DLD1 (cell line): ENCODE measurements around the gene ENDOU.

Experiments
- in situ Hi-C: cut with HindIII; loops from 2 replicates; pipeline ENCODE4 v1.10.0; 2017; ENCODE audit warnings: low sequenced_read_pairs

The ENDOU gene

GRCh38 chr12:47722136-47722834, 3.0 kb downstream of the ENDOU start:
- in situ Hi-C loops, result no loop called here

GRCh38 chr12:47721431-47721973, 3.8 kb downstream of the ENDOU start:
- in situ Hi-C loops, result no loop called here

- in situ Hi-C loops, result loop anchor here (10.0 kb wide), 1 partner anchor 126 kb away; no protein-coding TSS in a partner anchor
Observed at GRCh38 chr12:47718531-47718930, 6.8 kb downstream of the ENDOU start.

DNA sequence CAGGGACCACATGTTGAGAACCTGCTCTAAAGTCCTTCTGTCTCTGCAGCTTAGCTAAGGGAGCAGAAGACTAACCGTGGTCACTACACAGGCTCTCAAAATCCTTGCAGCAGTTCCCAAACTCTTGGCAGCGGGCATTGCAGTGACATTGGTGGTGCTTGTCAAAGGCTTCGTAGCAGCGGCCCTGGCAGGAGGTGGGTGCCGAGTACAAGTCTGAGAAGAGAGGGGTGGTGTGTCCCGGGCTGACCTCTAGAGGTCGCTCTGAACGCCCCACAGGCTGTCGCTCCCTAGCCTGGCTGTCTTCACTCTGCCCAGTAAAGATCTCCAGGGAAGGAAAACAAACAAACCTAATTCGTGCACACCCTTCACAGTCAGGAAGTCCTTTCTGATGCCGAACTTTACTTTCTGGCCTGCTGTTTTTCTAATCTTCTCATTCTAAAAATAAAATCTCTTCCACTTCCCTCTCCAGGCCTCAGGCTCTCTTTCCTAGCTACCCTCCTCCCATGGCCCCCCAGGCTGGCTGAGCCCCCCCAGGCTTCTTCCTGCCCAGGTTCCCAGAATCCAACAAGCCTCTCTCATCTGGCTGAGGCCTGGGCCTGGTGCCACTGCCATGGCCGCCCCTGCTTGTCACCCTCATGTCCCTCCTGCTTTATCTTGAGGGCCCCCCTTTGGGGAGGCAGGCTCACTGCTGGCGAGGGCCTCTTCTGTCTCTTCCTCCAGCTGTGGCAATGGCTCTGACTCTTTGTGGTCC, 7.7 kb downstream of the ENDOU start:
- in situ Hi-C loops, result loop anchor here (10.0 kb wide), 1 partner anchor 127 kb away; no protein-coding TSS in a partner anchor

DNA sequence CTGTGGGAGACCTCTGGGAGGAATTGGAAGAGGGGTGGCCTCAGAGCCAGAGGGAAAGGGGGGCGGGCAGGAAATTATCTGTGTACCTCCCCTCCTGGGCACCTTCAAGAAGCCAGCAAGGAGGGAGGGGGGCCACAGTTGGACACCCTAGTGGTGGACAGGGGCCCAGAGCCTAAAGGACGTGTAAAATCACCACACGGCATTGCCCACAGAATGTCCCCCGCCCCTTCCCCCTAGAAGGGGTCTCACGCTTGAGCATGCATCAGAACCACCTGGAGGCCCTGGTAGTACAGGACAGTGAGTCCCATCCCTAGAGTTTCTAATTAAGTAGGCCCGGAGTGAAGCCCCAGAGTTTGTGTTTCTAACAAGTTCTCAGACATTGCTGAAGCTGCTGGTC, 8.2 kb downstream of the ENDOU start:
- in situ Hi-C loops, result loop anchor here (10.0 kb wide), 1 partner anchor 128 kb away; no protein-coding TSS in a partner anchor

DNA sequence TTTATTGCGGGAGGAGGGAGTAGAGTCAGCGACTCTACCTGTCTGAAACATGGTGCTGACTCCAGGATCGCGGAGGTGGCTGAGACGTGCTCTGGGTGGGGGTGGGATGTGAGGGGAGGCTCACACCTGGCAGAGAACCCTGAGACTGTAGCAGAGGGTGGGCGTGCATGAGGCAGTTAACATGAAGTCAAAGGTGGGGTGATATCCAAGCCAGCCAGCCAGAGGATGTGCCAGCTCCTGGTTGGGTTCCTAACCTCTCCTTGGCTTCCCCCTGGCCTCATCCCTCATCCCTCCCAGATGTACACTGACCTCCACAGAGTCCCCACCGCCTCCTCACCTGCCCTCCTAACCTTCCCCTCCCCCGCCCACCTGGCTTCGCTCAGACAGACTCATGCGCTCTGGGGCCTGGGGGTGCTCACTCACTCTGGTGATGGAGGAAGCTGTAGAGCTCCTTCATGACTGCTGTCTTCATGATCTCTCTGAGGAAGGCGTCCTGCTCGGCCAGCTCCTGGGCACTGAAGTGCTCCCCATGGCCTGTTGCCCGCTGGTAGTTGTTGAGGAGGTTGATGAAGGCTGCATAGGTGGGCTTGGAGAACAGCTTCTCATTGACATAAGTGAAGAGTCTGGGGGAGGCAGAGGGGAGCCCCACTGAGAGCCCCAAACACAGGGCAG, 9.3 kb downstream of the ENDOU start:
- in situ Hi-C loops, result loop anchor here (10.0 kb wide), 1 partner anchor 129 kb away; no protein-coding TSS in a partner anchor

DNA sequence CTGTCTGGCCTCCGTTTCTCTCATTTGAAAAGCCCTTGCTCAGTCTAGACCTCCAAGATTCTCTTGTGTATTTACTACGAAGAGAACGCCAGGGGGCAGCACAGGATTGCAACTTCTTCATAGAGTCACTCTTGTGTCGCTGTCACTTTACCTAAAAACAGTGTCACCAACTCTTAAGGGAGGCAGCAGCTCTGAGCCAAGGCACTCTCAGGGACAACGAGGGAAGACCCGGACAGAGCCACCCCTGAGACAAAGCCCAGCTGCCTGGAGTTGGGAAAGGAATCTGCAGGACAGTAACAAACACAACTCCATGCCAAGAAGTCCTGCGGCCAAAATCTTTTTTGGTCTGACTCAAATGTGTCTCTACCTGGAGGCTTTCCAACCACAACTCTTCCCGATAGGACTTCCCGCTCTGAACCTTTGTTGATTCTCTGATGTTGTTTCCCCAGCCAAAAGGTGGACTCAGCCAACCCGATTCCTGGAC, 9.9 kb downstream of the ENDOU start:
- in situ Hi-C loops, result loop anchor here (10.0 kb wide), 1 partner anchor 129 kb away; no protein-coding TSS in a partner anchor

- in situ Hi-C loops, result loop anchor here (10.0 kb wide), 1 partner anchor 130 kb away; no protein-coding TSS in a partner anchor
Observed at GRCh38 chr12:47714826-47715386, 10.4 kb downstream of the ENDOU start.

- in situ Hi-C loops, result loop anchor here (10.0 kb wide), 1 partner anchor 133 kb away; no protein-coding TSS in a partner anchor
Observed at GRCh38 chr12:47712171-47712570, 13.1 kb downstream of the ENDOU start.

DNA sequence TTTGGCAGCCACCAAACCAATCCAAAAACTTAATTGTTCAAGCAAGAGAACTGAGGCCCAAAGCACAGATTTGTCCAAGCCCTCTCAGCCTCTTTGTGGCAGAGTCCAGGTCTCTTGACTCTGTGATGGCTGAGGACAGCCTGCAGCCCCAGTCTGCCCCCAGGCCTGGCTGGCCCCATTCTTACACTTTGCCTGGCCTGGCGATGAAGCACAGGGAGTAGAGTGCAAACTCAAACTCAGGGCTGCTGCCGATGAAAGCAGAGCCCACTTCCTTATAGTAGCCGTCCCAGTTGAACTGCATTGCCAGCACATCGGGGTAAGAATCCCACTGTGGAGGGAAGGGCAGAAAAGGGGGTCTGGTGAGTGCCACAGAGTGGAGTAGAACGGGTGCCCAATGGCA, 13.8 kb downstream of the ENDOU start:
- in situ Hi-C loops, result loop anchor here (10.0 kb wide), 1 partner anchor 133 kb away; no protein-coding TSS in a partner anchor

DNA sequence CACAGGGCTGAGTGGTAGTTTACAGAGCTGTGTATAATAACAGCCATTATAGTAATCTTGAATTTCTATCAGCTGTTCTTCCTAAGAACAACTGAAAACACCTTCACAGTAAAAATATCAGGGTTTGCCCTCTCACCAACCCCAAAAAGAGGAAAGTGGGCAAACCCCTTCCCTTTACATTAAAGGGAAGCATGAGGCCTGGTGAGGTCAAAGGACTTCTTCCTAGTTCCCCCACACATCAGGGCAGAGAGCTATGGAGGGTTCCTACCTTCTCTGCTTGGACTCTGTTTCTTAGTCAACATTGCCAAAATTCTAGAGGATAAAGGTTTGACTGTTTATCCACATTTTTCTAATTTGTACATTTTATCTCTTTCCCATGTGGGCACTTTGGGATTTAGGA, 15.0 kb downstream of the ENDOU start:
- in situ Hi-C loops, result loop anchor here (10.0 kb wide), 1 partner anchor 135 kb away; no protein-coding TSS in a partner anchor

DNA sequence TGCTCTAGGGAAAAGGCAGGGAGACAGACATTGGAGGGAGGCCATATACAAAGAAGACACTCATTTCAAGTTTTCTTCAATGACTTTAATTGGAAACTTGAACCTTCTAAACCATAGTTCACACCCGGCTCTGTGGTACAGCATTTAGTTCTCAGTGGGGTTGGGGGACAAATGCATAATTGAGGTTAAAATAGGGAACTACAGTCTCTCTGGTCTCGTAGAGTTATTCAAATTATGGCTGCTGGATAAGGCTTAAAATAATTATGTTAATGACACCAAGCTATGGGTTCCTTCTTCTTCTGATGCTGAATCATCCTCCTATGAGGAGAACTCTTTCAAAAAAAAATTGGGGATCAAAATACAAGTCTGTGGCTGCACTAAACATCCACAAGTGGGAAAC, 15.6 kb downstream of the ENDOU start:
- in situ Hi-C loops, result loop anchor here (10.0 kb wide), 1 partner anchor 135 kb away; no protein-coding TSS in a partner anchor

DNA sequence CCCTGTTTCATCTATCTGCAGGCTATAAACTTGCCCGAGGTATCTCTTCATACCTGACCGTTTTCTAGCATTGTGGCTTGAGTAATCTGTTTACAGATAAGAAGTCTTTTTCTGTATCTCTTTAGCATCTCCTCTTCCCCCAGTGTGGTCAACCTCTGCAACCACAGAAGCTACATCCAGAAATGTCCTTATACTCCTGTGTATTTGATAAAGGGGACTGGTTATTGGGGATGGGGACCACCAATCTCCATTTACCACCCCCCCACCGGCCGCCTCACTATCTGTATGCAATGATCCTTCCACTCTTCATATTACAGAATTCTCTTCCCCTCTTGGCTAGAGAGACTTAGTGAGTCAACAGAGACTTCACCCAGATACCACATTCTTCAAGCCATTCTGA, 16.1 kb downstream of the ENDOU start:
- in situ Hi-C loops, result no loop called here

GRCh38 chr12:47707905-47708543, 17.3 kb downstream of the ENDOU start:
- in situ Hi-C loops, result no loop called here

GRCh38 chr12:47707355-47707754, 17.9 kb downstream of the ENDOU start:
- in situ Hi-C loops, result no loop called here

DNA sequence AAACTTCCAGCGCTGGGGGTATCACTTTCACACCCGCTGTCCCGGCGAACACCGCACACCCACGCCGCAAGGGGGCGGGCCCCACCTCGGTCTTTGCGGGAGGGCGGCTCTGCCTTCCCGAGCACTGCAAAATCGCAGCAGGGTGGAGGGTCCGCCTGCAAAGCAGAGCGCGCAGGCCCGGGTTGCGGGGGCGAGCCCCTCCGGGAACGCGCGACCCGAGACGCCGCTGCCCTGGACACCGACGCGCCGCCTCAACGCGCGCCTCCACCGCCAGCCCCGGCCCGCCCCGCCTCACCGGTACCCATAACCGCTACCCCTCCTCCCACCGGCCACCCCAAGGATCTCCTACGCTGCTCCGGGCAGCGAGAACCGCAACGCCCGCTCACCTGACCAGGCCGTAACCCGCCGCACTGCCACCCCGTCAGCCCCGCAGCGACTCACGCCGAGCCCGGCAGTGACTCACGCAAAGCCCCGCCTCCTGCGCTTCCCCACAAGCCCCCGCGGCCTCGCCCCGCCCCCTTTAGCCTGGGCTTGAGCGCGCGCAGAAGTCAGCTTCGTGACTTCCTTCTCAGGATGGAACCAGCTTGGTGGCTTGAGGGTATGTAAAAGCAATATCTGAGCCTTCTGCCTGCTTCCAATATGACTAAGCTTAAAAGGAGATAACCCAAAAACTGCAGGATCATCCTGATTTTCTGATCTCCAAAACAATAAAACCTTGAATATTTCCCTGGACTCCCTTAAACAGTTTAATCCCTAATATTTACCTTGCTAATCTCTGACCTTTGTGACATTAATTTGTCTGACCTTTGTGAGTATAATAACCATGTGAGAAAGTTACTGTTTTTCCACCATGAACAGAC, 19.5 kb downstream of the ENDOU start, which contains the start of gene RPAP3:
Gene RPAP3, minus strand, starts transcription at position 465 of the 860 bp plus-strand sequence. CDS start 3,190 bp downstream, outside the sequence.
- in situ Hi-C loops, result no loop called here

DNA sequence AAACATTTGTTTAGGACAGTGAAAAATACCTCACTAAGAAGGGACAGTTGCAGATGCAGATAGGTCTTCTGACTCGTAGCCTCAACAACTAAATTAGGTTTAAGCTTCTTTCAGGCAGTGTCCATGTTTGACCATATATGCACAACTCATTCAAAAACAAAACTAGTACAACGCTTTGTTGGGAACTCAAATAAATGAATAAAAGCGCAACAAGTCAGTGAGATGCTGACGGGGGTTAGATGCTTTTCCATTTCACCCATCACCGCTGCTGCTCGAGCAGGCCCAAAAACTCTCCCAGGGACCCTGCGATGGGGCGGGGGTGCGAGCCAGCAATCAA, 20.1 kb downstream of the ENDOU start:
- in situ Hi-C loops, result no loop called here

DNA sequence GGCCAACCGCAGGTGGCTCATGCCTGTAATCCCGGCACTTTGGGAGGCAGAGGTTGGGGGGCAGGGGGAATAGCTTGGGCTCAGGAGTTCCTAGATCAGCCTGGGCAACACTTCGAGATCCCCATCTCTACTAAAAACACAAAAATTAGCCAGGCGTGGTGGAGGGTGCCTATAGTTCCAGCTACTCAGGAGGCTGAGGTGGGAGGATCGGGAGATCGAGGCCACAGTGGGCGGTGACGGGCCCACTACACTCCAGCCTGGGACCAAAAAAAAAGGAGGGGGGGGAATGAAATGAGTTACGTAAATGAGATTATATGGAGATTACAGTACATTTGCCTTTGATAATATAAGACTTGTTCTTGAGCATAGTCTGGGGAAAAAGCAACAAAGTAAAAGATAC, 20.6 kb downstream of the ENDOU start:
- in situ Hi-C loops, result no loop called here

GRCh38 chr12:47700263-47700662, 25.0 kb downstream of the ENDOU start:
- in situ Hi-C loops, result no loop called here
